ENCODE data around the gene COQ8A. TPM values are rescaled to one million over a fixed set of nuclear protein-coding genes. Genes with fewer than 3 reads are reported as not detected.

The COQ8A gene
- total RNA-seq, 1 experiment from 2014 or later, result 39.4 TPM

DNA sequence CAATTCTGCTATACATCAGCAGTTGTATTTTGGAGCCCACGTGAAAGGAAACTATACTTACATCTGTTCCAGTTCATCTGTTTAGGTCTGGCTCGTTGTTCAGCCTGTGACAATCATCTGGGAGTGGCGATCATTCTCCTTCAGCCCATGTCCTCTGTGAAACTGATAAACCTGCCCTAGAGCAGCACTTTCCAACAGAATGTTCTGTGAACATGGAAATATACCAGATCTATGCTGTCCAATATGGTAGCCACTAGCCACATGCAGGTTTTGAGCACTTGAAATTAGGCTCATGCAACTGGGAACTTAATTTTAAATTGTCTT lies 24.5 kb upstream of the COQ8A start (continued):
- TF ChIP-seq, protein P1, sequence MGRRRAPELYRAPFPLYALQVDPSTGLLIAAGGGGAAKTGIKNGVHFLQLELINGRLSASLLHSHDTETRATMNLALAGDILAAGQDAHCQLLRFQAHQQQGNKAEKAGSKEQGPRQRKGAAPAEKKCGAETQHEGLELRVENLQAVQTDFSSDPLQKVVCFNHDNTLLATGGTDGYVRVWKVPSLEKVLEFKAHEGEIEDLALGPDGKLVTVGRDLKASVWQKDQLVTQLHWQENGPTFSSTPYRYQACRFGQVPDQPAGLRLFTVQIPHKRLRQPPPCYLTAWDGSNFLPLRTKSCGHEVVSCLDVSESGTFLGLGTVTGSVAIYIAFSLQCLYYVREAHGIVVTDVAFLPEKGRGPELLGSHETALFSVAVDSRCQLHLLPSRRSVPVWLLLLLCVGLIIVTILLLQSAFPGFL (CRISPR knock-in tag; IDR thresholded peaks at IDR 0.05; ENCODE audit: borderline replicate concordance), result no peak
- TF ChIP-seq, protein P2, sequence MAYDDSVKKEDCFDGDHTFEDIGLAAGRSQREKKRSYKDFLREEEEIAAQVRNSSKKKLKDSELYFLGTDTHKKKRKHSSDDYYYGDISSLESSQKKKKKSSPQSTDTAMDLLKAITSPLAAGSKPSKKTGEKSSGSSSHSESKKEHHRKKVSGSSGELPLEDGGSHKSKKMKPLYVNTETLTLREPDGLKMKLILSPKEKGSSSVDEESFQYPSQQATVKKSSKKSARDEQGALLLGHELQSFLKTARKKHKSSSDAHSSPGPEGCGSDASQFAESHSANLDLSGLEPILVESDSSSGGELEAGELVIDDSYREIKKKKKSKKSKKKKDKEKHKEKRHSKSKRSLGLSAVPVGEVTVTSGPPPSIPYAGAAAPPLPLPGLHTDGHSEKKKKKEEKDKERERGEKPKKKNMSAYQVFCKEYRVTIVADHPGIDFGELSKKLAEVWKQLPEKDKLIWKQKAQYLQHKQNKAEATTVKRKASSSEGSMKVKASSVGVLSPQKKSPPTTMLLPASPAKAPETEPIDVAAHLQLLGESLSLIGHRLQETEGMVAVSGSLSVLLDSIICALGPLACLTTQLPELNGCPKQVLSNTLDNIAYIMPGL (CRISPR knock-in tag; IDR thresholded peaks at IDR 0.05), result no peak
- no peak for TF ChIP-seq ZBTB21 (CRISPR knock-in tag; IDR thresholded peaks at IDR 0.05; ENCODE audit: borderline replicate concordance)
- no peak for TF ChIP-seq ZNF219 (CRISPR knock-in tag; IDR thresholded peaks at IDR 0.05; ENCODE audit: borderline replicate concordance)
- no peak for TF ChIP-seq ZNF263 (CRISPR knock-in tag; IDR thresholded peaks at IDR 0.05; ENCODE audit: low read depth)
- no peak for TF ChIP-seq PRRX2 (CRISPR knock-in tag; IDR thresholded peaks at IDR 0.05)
- TF ChIP-seq, protein P3, sequence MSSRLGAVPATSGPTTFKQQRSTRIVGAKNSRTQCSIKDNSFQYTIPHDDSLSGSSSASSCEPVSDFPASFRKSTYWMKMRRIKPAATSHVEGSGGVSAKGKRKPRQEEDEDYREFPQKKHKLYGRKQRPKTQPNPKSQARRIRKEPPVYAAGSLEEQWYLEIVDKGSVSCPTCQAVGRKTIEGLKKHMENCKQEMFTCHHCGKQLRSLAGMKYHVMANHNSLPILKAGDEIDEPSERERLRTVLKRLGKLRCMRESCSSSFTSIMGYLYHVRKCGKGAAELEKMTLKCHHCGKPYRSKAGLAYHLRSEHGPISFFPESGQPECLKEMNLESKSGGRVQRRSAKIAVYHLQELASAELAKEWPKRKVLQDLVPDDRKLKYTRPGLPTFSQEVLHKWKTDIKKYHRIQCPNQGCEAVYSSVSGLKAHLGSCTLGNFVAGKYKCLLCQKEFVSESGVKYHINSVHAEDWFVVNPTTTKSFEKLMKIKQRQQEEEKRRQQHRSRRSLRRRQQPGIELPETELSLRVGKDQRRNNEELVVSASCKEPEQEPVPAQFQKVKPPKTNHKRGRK (CRISPR knock-in tag; IDR thresholded peaks at IDR 0.05; ENCODE audit: borderline replicate concordance), result no peak
- TF ChIP-seq, protein P4, sequence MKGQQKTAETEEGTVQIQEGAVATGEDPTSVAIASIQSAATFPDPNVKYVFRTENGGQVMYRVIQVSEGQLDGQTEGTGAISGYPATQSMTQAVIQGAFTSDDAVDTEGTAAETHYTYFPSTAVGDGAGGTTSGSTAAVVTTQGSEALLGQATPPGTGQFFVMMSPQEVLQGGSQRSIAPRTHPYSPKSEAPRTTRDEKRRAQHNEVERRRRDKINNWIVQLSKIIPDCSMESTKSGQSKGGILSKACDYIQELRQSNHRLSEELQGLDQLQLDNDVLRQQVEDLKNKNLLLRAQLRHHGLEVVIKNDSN (CRISPR knock-in tag; IDR thresholded peaks at IDR 0.05), result no peak

DNA sequence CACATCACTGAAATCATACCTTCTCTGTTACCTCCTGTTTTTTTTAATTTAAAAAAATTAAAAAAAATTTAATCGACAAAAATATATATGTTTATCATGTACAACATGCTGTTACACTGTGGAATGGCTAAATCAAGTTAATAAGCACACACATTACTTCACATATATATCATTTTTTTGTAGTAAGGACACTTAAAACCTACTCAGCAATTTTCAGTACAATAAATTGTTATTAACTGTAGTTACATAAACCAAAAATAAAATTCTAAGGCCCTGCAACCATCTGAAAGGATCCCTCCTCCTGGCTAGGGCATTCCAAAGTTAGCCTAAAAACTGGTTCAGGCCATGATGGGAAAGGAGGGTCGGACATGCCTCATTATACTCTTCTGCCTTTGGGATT lies 23.6 kb upstream of the COQ8A start:
- TF ChIP-seq TEAD4 (CRISPR knock-in tag; IDR thresholded peaks at IDR 0.05), result no peak
- TF ChIP-seq, protein P5, sequence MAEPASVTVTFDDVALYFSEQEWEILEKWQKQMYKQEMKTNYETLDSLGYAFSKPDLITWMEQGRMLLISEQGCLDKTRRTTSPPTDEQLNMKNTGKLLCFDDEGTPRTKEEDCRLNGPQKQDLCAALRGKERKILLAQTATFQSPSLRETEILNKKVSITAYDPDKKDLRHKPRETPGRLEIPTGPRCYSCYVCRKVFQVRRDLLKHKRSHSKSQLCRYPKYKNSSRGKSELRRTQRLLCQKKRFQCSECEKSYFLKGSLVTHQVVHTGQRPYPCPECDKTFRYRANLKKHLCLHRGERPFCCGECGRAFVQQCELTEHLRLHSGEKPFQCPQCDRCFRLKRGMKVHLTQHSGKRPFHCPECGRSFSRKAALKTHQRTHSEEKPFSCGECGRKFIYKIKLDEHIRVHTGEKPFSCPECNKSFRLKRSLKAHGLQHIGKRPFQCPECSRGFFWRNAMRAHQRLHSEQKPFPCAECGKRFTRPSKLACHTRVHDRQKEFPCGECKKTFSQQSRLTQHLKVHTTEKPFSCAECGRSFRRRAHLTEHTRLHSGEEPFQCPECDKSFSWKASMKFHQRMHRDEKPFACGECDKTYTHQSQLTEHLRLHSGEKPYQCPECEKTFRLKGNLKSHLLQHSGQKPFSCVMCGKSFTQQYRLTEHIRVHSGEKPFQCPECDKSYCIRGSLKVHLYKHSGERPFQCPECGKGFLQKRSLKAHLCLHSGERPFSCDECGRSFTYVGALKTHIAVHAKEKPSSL (CRISPR knock-in tag; conservative IDR thresholded peaks at IDR 0.05), result no peak
- TF ChIP-seq, protein P6, sequence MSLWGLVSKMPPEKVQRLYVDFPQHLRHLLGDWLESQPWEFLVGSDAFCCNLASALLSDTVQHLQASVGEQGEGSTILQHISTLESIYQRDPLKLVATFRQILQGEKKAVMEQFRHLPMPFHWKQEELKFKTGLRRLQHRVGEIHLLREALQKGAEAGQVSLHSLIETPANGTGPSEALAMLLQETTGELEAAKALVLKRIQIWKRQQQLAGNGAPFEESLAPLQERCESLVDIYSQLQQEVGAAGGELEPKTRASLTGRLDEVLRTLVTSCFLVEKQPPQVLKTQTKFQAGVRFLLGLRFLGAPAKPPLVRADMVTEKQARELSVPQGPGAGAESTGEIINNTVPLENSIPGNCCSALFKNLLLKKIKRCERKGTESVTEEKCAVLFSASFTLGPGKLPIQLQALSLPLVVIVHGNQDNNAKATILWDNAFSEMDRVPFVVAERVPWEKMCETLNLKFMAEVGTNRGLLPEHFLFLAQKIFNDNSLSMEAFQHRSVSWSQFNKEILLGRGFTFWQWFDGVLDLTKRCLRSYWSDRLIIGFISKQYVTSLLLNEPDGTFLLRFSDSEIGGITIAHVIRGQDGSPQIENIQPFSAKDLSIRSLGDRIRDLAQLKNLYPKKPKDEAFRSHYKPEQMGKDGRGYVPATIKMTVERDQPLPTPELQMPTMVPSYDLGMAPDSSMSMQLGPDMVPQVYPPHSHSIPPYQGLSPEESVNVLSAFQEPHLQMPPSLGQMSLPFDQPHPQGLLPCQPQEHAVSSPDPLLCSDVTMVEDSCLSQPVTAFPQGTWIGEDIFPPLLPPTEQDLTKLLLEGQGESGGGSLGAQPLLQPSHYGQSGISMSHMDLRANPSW (CRISPR knock-in tag; conservative IDR thresholded peaks at IDR 0.05; ENCODE audit: low read depth), result no peak
- no peak for TF ChIP-seq ZNF396 (CRISPR knock-in tag; IDR thresholded peaks at IDR 0.05; ENCODE audit: borderline replicate concordance)
- TF ChIP-seq, protein P7, sequence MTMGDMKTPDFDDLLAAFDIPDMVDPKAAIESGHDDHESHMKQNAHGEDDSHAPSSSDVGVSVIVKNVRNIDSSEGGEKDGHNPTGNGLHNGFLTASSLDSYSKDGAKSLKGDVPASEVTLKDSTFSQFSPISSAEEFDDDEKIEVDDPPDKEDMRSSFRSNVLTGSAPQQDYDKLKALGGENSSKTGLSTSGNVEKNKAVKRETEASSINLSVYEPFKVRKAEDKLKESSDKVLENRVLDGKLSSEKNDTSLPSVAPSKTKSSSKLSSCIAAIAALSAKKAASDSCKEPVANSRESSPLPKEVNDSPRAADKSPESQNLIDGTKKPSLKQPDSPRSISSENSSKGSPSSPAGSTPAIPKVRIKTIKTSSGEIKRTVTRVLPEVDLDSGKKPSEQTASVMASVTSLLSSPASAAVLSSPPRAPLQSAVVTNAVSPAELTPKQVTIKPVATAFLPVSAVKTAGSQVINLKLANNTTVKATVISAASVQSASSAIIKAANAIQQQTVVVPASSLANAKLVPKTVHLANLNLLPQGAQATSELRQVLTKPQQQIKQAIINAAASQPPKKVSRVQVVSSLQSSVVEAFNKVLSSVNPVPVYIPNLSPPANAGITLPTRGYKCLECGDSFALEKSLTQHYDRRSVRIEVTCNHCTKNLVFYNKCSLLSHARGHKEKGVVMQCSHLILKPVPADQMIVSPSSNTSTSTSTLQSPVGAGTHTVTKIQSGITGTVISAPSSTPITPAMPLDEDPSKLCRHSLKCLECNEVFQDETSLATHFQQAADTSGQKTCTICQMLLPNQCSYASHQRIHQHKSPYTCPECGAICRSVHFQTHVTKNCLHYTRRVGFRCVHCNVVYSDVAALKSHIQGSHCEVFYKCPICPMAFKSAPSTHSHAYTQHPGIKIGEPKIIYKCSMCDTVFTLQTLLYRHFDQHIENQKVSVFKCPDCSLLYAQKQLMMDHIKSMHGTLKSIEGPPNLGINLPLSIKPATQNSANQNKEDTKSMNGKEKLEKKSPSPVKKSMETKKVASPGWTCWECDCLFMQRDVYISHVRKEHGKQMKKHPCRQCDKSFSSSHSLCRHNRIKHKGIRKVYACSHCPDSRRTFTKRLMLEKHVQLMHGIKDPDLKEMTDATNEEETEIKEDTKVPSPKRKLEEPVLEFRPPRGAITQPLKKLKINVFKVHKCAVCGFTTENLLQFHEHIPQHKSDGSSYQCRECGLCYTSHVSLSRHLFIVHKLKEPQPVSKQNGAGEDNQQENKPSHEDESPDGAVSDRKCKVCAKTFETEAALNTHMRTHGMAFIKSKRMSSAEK (CRISPR knock-in tag; IDR thresholded peaks at IDR 0.05; ENCODE audit: borderline replicate concordance), result no peak
- TF ChIP-seq GABPB1 (CRISPR knock-in tag; IDR thresholded peaks at IDR 0.05), result no peak
- no peak for TF ChIP-seq ZNF219 (CRISPR knock-in tag; IDR thresholded peaks at IDR 0.05; ENCODE audit: borderline replicate concordance)
- no peaks in the 10 kb centered on the region for H3K27me3 Mint-ChIP-seq (ENCODE audit: low read depth)
- H3K4me3 Mint-ChIP-seq, result no peak overlapping the region
- no peak for DNase-seq (ENCODE audit: low spot score)
- H3K4me1 Mint-ChIP-seq, result 0 out of 2 replicates have a peak, but pooled peaks cover 3% of the 10 kb centered on the region
- ATAC-seq, result no peak
- H3K9me3 Mint-ChIP-seq, result peaks cover 2% of the 10 kb centered on the region; the same call in 1 of the 2 replicates
- no peak overlapping the region for H3K27ac Mint-ChIP-seq
- H3K36me3 Mint-ChIP-seq, result no peaks in the 10 kb centered on the region
- POLR2A ChIA-PET, result no interaction called here
- CTCF ChIA-PET, result no interaction called here

Data from WTC11 (cell line).